ENCODE data around the gene CTDSPL.
A peak's percentile ranks its signal among the peaks of the same experiment; 100 is the strongest.

CTDSPL gene

GRCh38 chr3:38002291-38002876 lies 140.7 kb downstream of the CTDSPL start:
- TF ChIP-seq CTCF (conservative IDR thresholded peaks at IDR 0.05; ENCODE audit: low read depth, low read length): no peak
- H3K79me2 ChIP-seq (ENCODE audit: insufficient read depth, low read depth): no peaks in the 10 kb centered on the region
- no peaks in the 10 kb centered on the region for H3K27me3 ChIP-seq (ENCODE audit: insufficient read depth, low read depth)
- no peak overlapping the region for H3K9ac ChIP-seq
- no peak overlapping the region for H2AFZ ChIP-seq (ENCODE audit: low read depth)
- no peaks in the 10 kb centered on the region for H4K20me1 ChIP-seq (ENCODE audit: insufficient read depth)
- H3K36me3 ChIP-seq (ENCODE audit: insufficient read depth): no peaks in the 10 kb centered on the region
- H3K27ac ChIP-seq: no peak overlapping the region
- H3K4me3 ChIP-seq (IDR thresholded peaks at IDR 0.05; ENCODE audit: insufficient read depth, low read depth, low read length): no peak overlapping the region
- no peak overlapping the region for H3K4me2 ChIP-seq
- peaks cover 7% of the 10 kb centered on the region for H3K4me1 ChIP-seq (ENCODE audit: low read depth, poor library complexity, severe bottlenecking)

GRCh38 chr3:38002940-38003339 lies 141.3 kb downstream of the CTDSPL start:
- Histone ChIP-seq H3K9ac (no peak overlapping the region), H3K4me3 (IDR thresholded peaks at IDR 0.05; ENCODE audit: insufficient read depth, low read depth, low read length) (no peak overlapping the region), H4K20me1 (ENCODE audit: insufficient read depth) (no peaks in the 10 kb centered on the region), H3K4me2 (no peak overlapping the region), H3K4me1 (ENCODE audit: low read depth, poor library complexity, severe bottlenecking) (peaks cover 7% of the 10 kb centered on the region), H3K79me2 (ENCODE audit: insufficient read depth, low read depth) (no peaks in the 10 kb centered on the region), H3K36me3 (ENCODE audit: insufficient read depth) (no peaks in the 10 kb centered on the region), H3K27me3 (ENCODE audit: insufficient read depth, low read depth) (no peaks in the 10 kb centered on the region), H3K27ac (no peak overlapping the region), H2AFZ (ENCODE audit: low read depth) (no peak overlapping the region)
- no peak for TF ChIP-seq CTCF (conservative IDR thresholded peaks at IDR 0.05; ENCODE audit: low read depth, low read length)

- H3K79me2 ChIP-seq (ENCODE audit: insufficient read depth, low read depth): no peaks in the 10 kb centered on the region
- peak; percentile 74 for TF ChIP-seq CTCF (conservative IDR thresholded peaks at IDR 0.05; ENCODE audit: low read depth, low read length)
- H3K4me3 ChIP-seq (IDR thresholded peaks at IDR 0.05; ENCODE audit: insufficient read depth, low read depth, low read length): no peak overlapping the region
- H3K4me2 ChIP-seq: no peak overlapping the region
- no peak overlapping the region for H2AFZ ChIP-seq (ENCODE audit: low read depth)
- H3K9ac ChIP-seq: no peak overlapping the region
- no peak overlapping the region for H3K27ac ChIP-seq
- H3K4me1 ChIP-seq (ENCODE audit: low read depth, poor library complexity, severe bottlenecking): peaks cover 2% of the 10 kb centered on the region
- no peaks in the 10 kb centered on the region for H3K27me3 ChIP-seq (ENCODE audit: insufficient read depth, low read depth)
- no peaks in the 10 kb centered on the region for H3K36me3 ChIP-seq (ENCODE audit: insufficient read depth)
- H4K20me1 ChIP-seq (ENCODE audit: insufficient read depth): no peaks in the 10 kb centered on the region
Observed at GRCh38 chr3:38003371-38003816, 141.7 kb downstream of the CTDSPL start.

GRCh38 chr3:38003817-38004414 lies 142.2 kb downstream of the CTDSPL start:
- Histone ChIP-seq H3K27ac (no peak overlapping the region), H3K4me2 (no peak overlapping the region), H2AFZ (ENCODE audit: low read depth) (no peak overlapping the region), H3K36me3 (ENCODE audit: insufficient read depth) (no peaks in the 10 kb centered on the region), H3K27me3 (ENCODE audit: insufficient read depth, low read depth) (no peaks in the 10 kb centered on the region), H4K20me1 (ENCODE audit: insufficient read depth) (no peaks in the 10 kb centered on the region), H3K4me3 (IDR thresholded peaks at IDR 0.05; ENCODE audit: insufficient read depth, low read depth, low read length) (no peak overlapping the region), H3K4me1 (ENCODE audit: low read depth, poor library complexity, severe bottlenecking) (no peaks in the 10 kb centered on the region), H3K9ac (no peak overlapping the region), H3K79me2 (ENCODE audit: insufficient read depth, low read depth) (no peaks in the 10 kb centered on the region)
- TF ChIP-seq CTCF (conservative IDR thresholded peaks at IDR 0.05; ENCODE audit: low read depth, low read length): no peak

Data from KMS-11 (cell line).